C1 segment of cervical spinal cord (tissue), 14 donors: ENCODE results near the gene FRMD8.
A peak's percentile ranks its signal among the peaks of the same experiment; 100 is the strongest.

Experiments used
- DNase-seq, 14 donors: peaks; one replicate each; lab custom pipeline; 2025; lab: John Stamatoyannopoulos, UW

Gene FRMD8

DNA sequence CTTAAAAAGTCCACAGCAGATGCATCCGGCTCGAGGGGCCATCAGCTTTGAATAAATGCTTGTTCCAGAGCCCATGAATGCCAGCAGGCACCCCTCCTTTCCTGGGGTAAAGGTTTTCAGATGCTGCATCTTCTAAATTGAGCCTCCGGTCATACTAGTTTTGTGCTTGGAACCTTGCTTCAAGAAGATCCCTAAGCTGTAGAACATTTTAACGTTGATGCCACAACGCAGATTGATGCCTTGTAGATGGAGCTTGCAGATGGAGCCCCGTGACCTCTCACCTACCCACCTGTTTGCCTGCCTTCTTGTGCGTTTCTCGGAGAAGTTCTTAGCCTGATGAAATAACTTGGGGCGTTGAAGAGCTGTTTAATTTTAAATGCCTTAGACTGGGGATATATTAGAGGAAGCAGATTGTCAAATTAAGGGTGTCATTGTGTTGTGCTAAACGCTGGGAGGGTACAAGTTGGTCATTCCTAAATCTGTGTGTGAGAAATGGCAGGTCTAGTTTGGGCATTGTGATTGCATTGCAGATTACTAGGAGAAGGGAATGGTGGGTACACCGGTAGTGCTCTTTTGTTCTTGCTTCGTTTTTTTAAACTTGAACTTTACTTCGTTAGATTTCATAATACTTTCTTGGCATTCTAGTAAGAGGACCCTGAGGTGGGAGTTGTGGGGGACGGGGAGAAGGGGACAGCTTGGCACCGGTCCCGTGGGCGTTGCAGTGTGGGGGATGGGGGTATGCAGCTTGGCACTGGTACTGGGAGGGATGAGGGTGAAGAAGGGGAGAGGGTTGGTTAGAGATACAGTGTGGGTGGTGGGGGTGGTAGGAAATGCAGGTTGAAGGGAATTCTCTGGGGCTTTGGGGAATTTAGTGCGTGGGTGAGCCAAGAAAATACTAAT lies 38.0 kb downstream of the FRMD8 start:
- DNase-seq, result peak in 6 of 14 donors; percentile 28 to 73 (median 42)

GRCh38 chr11:65425105-65425970 lies 38.9 kb downstream of the FRMD8 start:
- peak in 3 of 14 donors; percentile 27 to 72 (median 40) for DNase-seq

DNA sequence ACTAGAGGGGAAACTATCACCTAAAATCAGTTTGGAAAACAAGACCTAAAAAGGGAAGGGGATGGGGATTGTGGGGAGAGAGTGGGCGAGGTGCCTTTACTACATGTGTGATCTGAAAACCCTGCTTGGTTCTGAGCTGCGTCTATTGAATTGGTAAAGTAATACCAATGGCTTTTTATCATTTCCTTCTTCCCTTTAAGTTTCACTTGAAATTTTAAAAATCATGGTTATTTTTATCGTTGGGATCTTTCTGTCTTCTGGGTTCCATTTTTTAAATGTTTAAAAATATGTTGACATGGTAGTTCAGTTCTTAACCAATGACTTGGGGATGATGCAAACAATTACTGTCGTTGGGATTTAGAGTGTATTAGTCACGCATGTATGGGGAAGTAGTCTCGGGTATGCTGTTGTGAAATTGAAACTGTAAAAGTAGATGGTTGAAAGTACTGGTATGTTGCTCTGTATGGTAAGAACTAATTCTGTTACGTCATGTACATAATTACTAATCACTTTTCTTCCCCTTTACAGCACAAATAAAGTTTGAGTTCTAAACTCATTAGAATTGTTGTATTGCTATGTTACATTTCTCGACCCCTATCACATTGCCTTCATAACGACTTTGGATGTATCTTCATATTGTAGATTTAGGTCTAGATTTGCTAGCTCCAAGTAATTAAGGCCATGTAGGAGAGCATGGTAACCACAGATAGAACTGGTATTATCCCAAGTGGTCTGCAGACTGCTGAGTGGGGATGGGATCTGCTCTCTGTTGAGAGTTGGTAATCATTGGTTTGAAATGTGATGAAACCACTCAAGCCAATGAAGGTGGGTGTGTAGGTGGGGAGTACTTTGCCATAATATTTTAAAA lies 39.8 kb downstream of the FRMD8 start:
- DNase-seq, result peak in 1 of 14 donors; percentile 64

DNA sequence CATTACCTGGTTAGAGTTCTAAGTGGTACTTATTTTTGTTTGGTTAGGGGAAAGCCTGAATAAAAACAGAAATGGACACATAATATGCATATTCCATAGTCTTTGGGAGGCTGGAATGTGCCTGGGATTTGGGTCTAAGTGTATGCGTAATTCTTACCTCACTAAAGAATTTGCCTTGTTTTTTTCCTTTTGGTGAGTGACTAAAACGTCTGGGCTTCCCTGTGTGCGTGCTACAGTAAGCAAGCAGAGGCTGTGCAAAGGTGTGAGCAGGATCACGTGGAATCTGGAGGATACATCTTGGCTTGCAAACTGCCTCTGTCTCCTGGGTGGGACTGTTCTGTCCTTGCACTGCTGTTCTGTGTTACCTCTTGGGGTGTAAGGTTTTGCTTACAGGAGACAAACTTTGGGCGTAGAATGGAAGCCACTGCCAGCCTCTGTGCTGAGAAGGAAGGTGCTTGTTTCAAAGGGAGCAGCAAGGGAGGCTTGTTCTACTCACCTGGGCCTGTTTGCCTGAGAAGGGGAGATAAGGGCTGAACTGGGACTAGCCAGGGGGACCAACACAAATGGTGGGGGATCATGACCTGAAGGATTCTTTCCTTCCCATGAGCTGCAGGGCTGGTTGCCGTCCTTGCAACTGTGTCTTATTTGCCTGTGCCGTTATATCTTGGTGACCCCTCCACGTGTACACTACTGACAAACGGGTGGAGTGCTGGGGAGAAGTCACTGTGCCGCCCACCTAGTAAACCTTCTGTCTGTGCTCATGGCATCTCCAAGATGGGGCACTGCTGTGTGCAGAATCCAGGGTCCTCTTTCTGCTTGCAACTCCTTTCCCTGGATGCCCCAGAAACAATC lies 40.6 kb downstream of the FRMD8 start:
- DNase-seq, result peak in 10 of 14 donors; percentile 35 to 89 (median 66)

DNA sequence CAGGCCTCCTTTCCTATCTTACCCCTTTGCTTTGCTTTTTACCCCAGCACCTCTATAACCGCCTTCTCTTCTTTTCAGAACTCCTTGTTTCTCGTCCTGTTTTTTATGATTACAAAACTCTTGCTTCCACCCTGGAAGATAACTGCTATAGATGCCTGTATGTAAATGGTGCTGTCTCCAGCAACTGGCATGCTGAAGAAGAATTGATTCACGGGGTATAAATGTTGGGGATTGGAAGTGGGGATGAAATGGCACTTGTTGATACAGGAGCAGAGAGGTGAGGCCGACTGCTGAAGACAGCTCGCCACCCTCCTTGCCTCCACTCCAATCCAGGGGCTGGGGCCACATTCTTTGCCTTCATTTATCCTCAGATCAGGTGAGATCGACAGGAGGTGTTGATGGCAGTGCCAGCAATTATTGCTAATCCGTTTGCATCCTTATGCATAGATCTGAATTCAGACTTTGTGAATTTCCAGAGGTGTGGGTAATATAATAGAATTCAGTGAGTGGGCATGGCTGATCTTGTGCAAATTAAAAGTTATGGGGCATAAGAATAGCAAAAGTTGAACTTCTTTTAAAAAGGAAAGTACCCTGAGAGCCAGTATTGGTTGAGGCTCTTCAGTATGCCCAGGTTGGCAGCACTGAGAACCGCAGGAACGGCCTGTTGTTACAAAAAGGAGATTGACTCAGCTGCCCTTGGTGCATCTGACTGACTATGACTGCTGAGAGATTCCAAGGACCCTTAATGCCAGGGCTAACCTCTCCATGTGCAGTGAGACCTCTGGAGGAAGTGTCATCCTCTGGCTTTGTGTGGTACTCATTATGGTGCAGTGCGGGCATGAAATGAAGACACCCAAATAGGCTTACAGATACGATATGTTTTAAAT lies 41.5 kb downstream of the FRMD8 start:
- peak in 7 of 14 donors; percentile 33 to 61 (median 53) for DNase-seq

DNA sequence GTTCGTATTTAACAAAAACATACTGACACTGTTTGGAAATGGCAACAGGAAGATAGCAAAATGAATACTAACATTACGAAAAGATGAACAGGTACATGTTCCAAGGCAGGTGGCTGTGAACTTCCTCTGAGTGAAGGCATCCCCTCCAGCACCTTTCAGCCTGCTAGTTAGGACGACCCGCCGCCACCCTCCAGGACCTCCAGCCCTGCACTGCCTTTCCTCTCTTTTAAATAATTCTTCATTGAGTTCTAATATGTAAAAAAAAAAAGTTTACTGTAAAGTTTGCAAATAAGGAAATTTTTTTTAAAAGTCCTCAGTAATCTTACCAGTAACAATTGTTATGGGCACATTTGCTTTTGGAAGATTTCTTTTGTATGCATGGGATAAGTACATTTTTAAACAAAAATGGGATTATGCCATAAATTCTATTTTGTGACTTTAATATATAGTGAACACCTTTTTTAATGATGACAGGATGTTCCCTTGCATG lies 42.2 kb downstream of the FRMD8 start:
- DNase-seq, result no peak

GRCh38 chr11:65429068-65429681 lies 42.7 kb downstream of the FRMD8 start:
- DNase-seq, result peak in 4 of 14 donors; percentile 26 to 55 (median 36)

- peak in 11 of 14 donors; percentile 43 to 78 (median 66) for DNase-seq
These were observed 43.4 kb downstream of the FRMD8 start for GRCh38 chr11:65429724-65430405.

- DNase-seq, result peak in 1 of 14 donors; percentile 46
These were observed 44.2 kb downstream of the FRMD8 start for GRCh38 chr11:65430406-65431217.

DNA sequence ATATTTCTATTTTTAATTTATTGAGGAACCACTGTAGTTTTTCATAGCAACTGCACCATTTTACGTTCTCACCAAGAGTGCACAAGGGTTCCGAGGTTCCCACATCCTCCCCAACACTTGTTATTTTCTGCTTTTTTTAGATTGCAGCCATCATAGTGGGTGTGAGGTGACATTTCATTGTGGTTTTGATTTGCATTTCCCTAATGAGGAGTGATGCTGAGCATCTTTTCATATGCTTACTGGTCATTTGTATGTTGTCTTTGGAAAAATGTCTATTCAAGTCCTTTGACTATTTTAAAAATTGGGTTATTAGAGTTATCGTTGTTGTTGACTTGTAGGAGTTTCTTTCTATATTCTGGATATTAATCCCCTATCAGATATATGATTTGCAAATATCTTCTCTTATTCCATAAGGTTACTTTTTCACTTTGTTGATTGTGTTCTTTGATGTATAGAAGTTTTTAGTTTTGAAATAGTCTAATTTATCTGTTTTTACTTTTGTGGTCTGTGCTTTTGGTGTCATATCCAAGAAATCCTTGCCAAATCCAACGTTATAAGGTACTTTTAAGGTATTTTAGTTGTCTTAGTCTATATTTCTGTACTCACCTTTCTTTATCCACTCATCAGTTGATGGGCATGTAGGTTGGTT lies 45.1 kb downstream of the FRMD8 start:
- DNase-seq, result no peak

DNA sequence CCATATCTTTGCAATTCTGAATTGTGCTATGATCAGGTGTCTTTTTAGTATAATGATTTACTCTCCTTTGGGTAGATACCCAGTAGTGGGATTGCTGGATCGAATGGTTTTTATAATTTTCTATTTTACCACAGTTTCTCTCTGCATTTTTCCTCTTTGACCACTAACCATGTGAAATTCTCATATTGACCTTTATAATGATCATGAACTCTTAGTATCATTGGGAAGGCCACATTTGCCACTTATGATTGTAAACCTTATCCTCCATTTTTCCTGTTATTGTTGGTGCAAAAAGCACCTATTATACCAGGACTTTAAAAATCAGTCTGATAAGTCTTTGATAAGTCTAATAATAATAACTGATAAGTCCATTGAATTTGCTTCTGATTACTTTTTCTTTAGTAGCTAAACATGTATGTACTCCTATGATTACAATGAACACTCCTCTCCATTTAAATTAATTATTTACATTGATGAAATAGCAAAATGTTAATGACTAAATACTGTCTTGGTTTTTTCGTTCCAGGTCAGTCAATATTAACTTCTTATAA lies 45.7 kb downstream of the FRMD8 start:
- DNase-seq, result no peak

GRCh38 chr11:65432686-65433582 lies 46.5 kb downstream of the FRMD8 start:
- DNase-seq, result peak in 1 of 14 donors; percentile 36

DNA sequence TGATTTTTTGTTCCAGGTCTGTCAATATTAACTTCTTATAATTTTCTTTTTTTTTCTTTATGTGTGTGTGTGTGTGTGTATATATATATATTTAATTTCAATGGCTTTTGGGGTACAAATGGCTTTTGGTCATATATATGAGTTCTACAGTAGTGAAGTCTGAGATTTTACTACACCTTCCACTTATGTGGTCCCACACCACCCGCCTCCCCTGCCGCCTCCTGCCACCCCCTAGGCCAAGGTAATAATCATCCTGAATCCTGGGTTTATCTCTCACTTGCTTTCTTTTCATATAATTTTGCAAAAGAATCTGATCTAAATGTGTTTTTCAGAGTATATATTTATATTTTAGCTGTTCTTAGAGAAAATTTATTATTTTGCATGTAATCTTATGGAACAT lies 47.2 kb downstream of the FRMD8 start:
- DNase-seq, result no peak

DNA sequence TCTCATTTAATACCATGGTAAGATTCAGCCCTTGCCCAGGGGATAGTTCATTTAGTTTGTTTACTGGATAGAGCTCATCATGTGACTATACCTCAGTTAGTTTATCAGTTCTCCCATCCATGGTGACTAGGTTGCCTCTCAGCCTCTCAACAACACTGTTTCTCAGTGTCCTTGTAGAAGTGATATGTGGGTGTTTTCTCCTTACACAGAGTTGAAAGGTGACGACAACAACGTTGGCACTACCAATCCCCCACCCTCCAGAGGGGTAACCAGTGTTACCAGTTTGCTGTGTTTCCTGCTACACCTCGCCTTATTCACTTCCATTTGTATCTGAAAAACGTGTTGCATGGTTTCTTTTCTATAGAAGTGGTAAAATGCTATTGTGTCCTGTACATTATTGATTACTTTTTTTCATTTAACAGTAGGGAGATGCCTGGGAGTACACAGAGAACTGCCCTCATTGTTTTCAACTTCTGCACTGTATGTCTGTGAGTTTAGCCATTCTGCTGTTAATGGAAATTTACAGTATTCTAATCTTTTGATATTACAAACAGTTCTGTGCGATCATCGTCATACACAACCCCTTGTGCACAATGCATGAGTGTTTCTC lies 47.7 kb downstream of the FRMD8 start:
- DNase-seq, result no peak
